GM12878 (cell line): ENCODE measurements around the gene ELL2. TPM values are rescaled to one million over a fixed set of nuclear protein-coding genes. Genes with fewer than 3 reads are reported as not detected.

Experiments
- ATAC-seq: fragments of 200-7000 bp; cut with Tn5 transposase; 3 replicates; pipeline ENCODE4 v1.9.1; 2020; ENCODE audit warnings: mild to moderate bottlenecking, moderate library complexity
- BruUV-seq: library from RNA; stranded (reverse); fragments of 400-500 nt; replicated peaks from 2 replicates; lab custom pipeline; 2021; lab: Mats Ljungman, UMichigan
- CTCF ChIA-PET: fragments of 300-600 bp; sonication (Branson Sonifier 250); formaldehyde crosslinking; extraction: SDS; loops from one replicate; lab custom pipeline; 2021; ENCODE audit warnings: inconsistent platforms; lab: Yijun Ruan, JAX
- POLR2A ChIA-PET: fragments of 350-600 bp; formaldehyde crosslinking; extraction: SDS; loops from one replicate; lab custom pipeline; 2021; ENCODE audit warnings: inconsistent platforms; lab: Charles Lee
- RAD21 ChIA-PET: fragments of 300-600 bp; sonication (Branson Sonifier 250); formaldehyde crosslinking; loops from one replicate; lab custom pipeline; 2023; ENCODE audit warnings: antibody characterized with exemption; ENCODE audit not compliant: unreplicated experiment; lab: Charles Lee
- SMC1A ChIA-PET: fragments of 300-600 bp; sonication (Branson Sonifier 250); formaldehyde crosslinking; loops from one replicate; lab custom pipeline; 2023; ENCODE audit not compliant: unreplicated experiment, uncharacterized antibody; lab: Charles Lee
- DNase-seq: peaks from one replicate; pipeline ENCODE4 v3.0.0-alpha.2; 2011; ENCODE audit warnings: low read depth, low spot score
- FAIRE-seq: peaks from 3 replicates; lab custom pipeline; 2011; peaks lifted over from hg19 to GRCh38; lab: Jason Lieb, UNC
- H2AFZ ChIP-seq: 2 replicates; pipeline ENCODE4 v1.6.0; 2011; ENCODE audit warnings: low read depth, low read length, control low read depth; ENCODE audit not compliant: control insufficient read depth
- H3K27ac ChIP-seq: 2 replicates; pipeline ENCODE4 v1.5.1; 2011; ENCODE audit warnings: control low read depth; ENCODE audit not compliant: control insufficient read depth, insufficient read depth
- H3K27me3 ChIP-seq, 2 experiments: replicated peaks in 1 of 2; 2 replicates each; pipeline versions ENCODE4 v1.6.0 to v1.6.1; 2011; ENCODE audit warnings: low read length in 1 of 2; ENCODE audit not compliant: control insufficient read depth in 2 of 2, insufficient read depth in 2 of 2
- H3K36me3 ChIP-seq, 2 experiments: 2 replicates each; pipeline ENCODE4 v1.5.1; 2011; ENCODE audit warnings: low read length in 1 of 2; ENCODE audit not compliant: control insufficient read depth in 2 of 2, insufficient read depth in 2 of 2
- H3K4me1 ChIP-seq: 2 replicates; pipeline ENCODE4 v1.6.1; 2011; ENCODE audit warnings: mild to moderate bottlenecking, low read length, moderate library complexity, mixed read lengths; ENCODE audit not compliant: control insufficient read depth, insufficient read depth
- H3K4me2 ChIP-seq: 2 replicates; pipeline ENCODE4 v1.6.0; 2011; ENCODE audit warnings: control low read depth; ENCODE audit not compliant: control insufficient read depth, insufficient read depth
- H3K4me3 ChIP-seq: fragments of 200-600 bp; sonication (generic); 2 replicates; pipeline ENCODE4 v1.5.1; 2016
- H3K79me2 ChIP-seq: 2 replicates; pipeline ENCODE4 v1.6.0; 2011; ENCODE audit warnings: low read length; ENCODE audit not compliant: control insufficient read depth, insufficient read depth
- H3K9ac ChIP-seq: 2 replicates; pipeline ENCODE4 v1.8.0; 2011; ENCODE audit warnings: low read length, control low read depth, mixed read lengths; ENCODE audit not compliant: control insufficient read depth, insufficient read depth
- H3K9me3 ChIP-seq: replicated peaks from 3 replicates; pipeline ENCODE4 v1.5.1; 2011; ENCODE audit warnings: mild to moderate bottlenecking, low read length; ENCODE audit not compliant: control insufficient read depth, insufficient read depth
- H4K20me1 ChIP-seq: 2 replicates; pipeline ENCODE4 v1.6.0; 2011; ENCODE audit not compliant: control insufficient read depth, insufficient read depth
- CREB1 ChIP-seq: IDR thresholded peaks from 2 replicates; pipeline ENCODE4 v1.6.1; 2012; ENCODE audit warnings: low read depth, mild to moderate bottlenecking, inconsistent platforms
- EGR1 ChIP-seq, 2 experiments: IDR thresholded peaks; 1 replicate in 1 of 2; 2 replicates in 1 of 2; pipeline ENCODE4 v1.6.1; 2011 to 2012; ENCODE audit warnings: low read depth in 2 of 2, low read length in 2 of 2, borderline replicate concordance in 1 of 2, mild to moderate bottlenecking in 1 of 2, moderate library complexity in 1 of 2
- IKZF2 ChIP-seq, 2 experiments: fragments of 450-650 bp; IDR thresholded peaks; 2 replicates each; pipeline ENCODE4 v1.6.1; 2017; ENCODE audit warnings: mild to moderate bottlenecking in 2 of 2, moderate library complexity in 2 of 2
- KLF5 ChIP-seq: fragments of 450-650 bp; IDR thresholded peaks from 2 replicates; pipeline ENCODE4 v1.6.1; 2014; ENCODE audit warnings: mild to moderate bottlenecking; ENCODE audit not compliant: partially characterized antibody
- RCOR1 ChIP-seq: conservative IDR thresholded peaks from 2 replicates; pipeline ENCODE4 v1.6.1; 2012; ENCODE audit warnings: low read depth, low read length, improper control_type of control experiment
- SIX5 ChIP-seq: IDR thresholded peaks from 2 replicates; pipeline ENCODE4 v1.6.1; 2011; ENCODE audit warnings: mild to moderate bottlenecking, low read depth, low read length, moderate library complexity; ENCODE audit not compliant: severe bottlenecking
- SMAD5 ChIP-seq: IDR thresholded peaks from 2 replicates; pipeline ENCODE4 v1.6.1; 2016; ENCODE audit warnings: antibody characterized with exemption, low read depth
- SMARCA5 ChIP-seq: fragments of 450-650 bp; IDR thresholded peaks from 2 replicates; pipeline ENCODE4 v1.6.1; 2017; ENCODE audit warnings: mild to moderate bottlenecking
- TAF1 ChIP-seq: IDR thresholded peaks from 2 replicates; pipeline ENCODE4 v1.6.1; 2011; ENCODE audit warnings: mild to moderate bottlenecking, low read depth, low read length, borderline replicate concordance
- WGBS: methylation state at CpG from one replicate; pipeline ENCODE4 v1.1.6; 2016; ENCODE audit warnings: low lambda C conversion rate; ENCODE audit not compliant: insufficient replicate concordance, insufficient coverage; ENCODE audit errors: missing lambda C conversion rate; 5-methylcytosine and 5-hydroxymethylcytosine counted together
- in situ Hi-C: fragments of 300-500 bp; cut with MboI; formaldehyde crosslinking; loops from 9 replicates; pipeline ENCODE4 v1.14.3; 2018; ENCODE audit warnings: mixed read lengths
- intact Hi-C: fragments of 100-400 bp; cut with micrococcal nuclease; formaldehyde crosslinking; loops from one replicate; pipeline ENCODE4 v1.14.2; 2022; ENCODE audit not compliant: unreplicated experiment
- polyA plus RNA-seq, 11 experiments: library from polyadenylated mRNA; depleted of rRNA in 4 of 11; unstranded in 6 of 11; stranded (reverse) in 5 of 11; fragments of >200 nt; fragmentation: Nextera tagmentation in 4 of 11; fragmentation: Illumina TruSeq in 1 of 11; extraction: Ambion mirVana in 4 of 11; extraction: Trizol in 1 of 11; gene quantifications; 1 replicate in 1 of 11; 2 replicates in 10 of 11; pipeline versions ENCODE4 v1.2.1 to v1.2.3, GENCODE V29; 2011 to 2016; ENCODE audit warnings: inconsistent platforms in 2 of 11, missing spikeins in 2 of 11, low read depth in 1 of 11
- total RNA-seq, 4 experiments: library from RNA; depleted of rRNA in 3 of 4; stranded (reverse); fragments of >200 nt in 3 of 4; fragmentation: Illumina TruSeq in 1 of 4; extraction: Trizol in 1 of 4; gene quantifications; 2 replicates each; pipeline versions ENCODE4 v1.2.1 to v1.2.3, GENCODE V29; 2013 to 2021
- TF ChIP-seq, protein P1 (sequence below): fragments of 150-350 bp; IDR thresholded peaks from 2 replicates; pipeline ENCODE4 v1.6.1; 2016; ENCODE audit warnings: low read depth, low read length
- TF ChIP-seq, protein P2 (sequence below): IDR thresholded peaks from 2 replicates; pipeline ENCODE4 v1.6.1; 2012; ENCODE audit warnings: improper control_type of control experiment, low read depth, low read length; ENCODE audit not compliant: insufficient replicate concordance

ELL2 gene
- total and polyA plus RNA-seq, 10 of the 15 experiments (the other 5 are each of a cell fraction or from before 2014, with no cell fraction given) = 24.2 to 91.4 (median 57.4) TPM

DNA sequence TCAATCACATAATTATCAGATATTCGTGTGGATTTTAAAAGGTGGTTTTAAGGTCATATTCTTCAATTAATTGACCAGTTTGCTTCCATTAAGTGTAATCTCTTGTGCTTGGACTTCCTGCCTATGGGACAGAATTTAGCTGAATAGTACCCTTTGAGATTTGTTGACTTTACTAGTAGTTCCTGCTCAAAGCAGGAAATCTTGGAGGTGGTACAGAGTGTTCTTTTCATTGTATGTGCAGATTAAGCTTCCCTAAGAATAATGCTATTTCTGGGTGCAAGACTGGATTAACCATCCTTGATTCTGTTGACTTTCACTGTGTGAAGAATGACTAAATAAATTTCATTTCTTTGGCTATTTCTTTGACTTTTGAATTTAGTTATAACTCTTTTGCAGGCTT, 45.4 kb upstream of the ELL2 start (continued):
- TF ChIP-seq, protein P1, sequence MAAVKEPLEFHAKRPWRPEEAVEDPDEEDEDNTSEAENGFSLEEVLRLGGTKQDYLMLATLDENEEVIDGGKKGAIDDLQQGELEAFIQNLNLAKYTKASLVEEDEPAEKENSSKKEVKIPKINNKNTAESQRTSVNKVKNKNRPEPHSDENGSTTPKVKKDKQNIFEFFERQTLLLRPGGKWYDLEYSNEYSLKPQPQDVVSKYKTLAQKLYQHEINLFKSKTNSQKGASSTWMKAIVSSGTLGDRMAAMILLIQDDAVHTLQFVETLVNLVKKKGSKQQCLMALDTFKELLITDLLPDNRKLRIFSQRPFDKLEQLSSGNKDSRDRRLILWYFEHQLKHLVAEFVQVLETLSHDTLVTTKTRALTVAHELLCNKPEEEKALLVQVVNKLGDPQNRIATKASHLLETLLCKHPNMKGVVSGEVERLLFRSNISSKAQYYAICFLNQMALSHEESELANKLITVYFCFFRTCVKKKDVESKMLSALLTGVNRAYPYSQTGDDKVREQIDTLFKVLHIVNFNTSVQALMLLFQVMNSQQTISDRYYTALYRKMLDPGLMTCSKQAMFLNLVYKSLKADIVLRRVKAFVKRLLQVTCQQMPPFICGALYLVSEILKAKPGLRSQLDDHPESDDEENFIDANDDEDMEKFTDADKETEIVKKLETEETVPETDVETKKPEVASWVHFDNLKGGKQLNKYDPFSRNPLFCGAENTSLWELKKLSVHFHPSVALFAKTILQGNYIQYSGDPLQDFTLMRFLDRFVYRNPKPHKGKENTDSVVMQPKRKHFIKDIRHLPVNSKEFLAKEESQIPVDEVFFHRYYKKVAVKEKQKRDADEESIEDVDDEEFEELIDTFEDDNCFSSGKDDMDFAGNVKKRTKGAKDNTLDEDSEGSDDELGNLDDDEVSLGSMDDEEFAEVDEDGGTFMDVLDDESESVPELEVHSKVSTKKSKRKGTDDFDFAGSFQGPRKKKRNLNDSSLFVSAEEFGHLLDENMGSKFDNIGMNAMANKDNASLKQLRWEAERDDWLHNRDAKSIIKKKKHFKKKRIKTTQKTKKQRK = no peak
- TF ChIP-seq SIX5 = no peak

DNA sequence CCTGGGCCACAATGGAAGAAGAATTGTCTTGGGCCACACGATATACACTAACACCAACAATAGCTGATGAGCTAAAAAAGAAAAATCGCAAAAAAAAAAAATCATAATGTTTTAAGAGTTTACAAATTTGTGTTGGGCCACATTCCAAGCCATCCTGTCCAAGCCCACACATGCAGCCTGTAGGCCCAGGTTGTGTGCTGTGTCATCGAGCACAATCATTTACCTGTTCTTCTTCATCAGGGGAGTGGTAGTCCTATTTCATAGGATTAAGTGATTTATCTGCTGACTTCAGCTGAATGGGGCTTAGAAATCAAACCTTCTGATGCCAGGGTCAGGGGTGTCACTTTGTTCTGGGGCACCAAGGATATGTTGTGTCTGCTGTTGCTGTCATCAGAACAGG, 44.6 kb upstream of the ELL2 start:
- POLR2A ChIA-PET = no interaction called here
- BruUV-seq = no TSS peak
- Histone ChIP-seq H3K9me3 (no peaks in the 10 kb centered on the region; the same call in none of the 3 replicates), H3K4me1 (no peaks in the 10 kb centered on the region), H4K20me1 (no peaks in the 10 kb centered on the region), H3K36me3 (no peaks in the 10 kb centered on the region), H3K27ac (no peak overlapping the region), H3K4me2 (no peak overlapping the region), H3K9ac (no peak overlapping the region), H2AFZ (no peak overlapping the region), H3K4me3 (no peak overlapping the region), H3K79me2 (no peaks in the 10 kb centered on the region), H3K27me3 (no peaks in the 10 kb centered on the region)
- TF ChIP-seq SMAD5 (no peak), SMARCA5 (no peak), IKZF2 (IDR thresholded peaks at IDR 0.05) (no peak), RCOR1 (no peak), EGR1 (IDR thresholded peaks at IDR 0.05; ENCODE audit: borderline replicate concordance in 1 of 2, low read depth in 2 of 2, low read length in 2 of 2) (no peak), CREB1 (no peak), TAF1 (no peak), KLF5 (no peak)
- TF ChIP-seq, protein P2, sequence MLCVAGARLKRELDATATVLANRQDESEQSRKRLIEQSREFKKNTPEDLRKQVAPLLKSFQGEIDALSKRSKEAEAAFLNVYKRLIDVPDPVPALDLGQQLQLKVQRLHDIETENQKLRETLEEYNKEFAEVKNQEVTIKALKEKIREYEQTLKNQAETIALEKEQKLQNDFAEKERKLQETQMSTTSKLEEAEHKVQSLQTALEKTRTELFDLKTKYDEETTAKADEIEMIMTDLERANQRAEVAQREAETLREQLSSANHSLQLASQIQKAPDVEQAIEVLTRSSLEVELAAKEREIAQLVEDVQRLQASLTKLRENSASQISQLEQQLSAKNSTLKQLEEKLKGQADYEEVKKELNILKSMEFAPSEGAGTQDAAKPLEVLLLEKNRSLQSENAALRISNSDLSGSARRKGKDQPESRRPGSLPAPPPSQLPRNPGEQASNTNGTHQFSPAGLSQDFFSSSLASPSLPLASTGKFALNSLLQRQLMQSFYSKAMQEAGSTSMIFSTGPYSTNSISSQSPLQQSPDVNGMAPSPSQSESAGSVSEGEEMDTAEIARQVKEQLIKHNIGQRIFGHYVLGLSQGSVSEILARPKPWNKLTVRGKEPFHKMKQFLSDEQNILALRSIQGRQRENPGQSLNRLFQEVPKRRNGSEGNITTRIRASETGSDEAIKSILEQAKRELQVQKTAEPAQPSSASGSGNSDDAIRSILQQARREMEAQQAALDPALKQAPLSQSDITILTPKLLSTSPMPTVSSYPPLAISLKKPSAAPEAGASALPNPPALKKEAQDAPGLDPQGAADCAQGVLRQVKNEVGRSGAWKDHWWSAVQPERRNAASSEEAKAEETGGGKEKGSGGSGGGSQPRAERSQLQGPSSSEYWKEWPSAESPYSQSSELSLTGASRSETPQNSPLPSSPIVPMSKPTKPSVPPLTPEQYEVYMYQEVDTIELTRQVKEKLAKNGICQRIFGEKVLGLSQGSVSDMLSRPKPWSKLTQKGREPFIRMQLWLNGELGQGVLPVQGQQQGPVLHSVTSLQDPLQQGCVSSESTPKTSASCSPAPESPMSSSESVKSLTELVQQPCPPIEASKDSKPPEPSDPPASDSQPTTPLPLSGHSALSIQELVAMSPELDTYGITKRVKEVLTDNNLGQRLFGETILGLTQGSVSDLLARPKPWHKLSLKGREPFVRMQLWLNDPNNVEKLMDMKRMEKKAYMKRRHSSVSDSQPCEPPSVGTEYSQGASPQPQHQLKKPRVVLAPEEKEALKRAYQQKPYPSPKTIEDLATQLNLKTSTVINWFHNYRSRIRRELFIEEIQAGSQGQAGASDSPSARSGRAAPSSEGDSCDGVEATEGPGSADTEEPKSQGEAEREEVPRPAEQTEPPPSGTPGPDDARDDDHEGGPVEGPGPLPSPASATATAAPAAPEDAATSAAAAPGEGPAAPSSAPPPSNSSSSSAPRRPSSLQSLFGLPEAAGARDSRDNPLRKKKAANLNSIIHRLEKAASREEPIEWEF = no peak
- in situ Hi-C loops = no loop called here
- FAIRE-seq = no peak
- 100% methylated on average over 3 of the region's 3 CpGs for WGBS
- RAD21 ChIA-PET = no interaction called here
- intact Hi-C loops = no loop called here
- SMC1A ChIA-PET = interaction anchor here (1.0 kb wide), 1 partner anchor 10 kb away, joined by 3 read pairs; no protein-coding TSS in a partner anchor
- CTCF ChIA-PET = no interaction called here
- no peak for ATAC-seq
- no peak for DNase-seq
